RWPE1 (cell line): ENCODE data around the gene PELI2.

Experiments
- CTCF ChIA-PET: fragments of 350-600 bp; sonication (Branson Sonifier 250); formaldehyde crosslinking; extraction: SDS; loops from one replicate; lab custom pipeline; 2021; lab: Yijun Ruan, JAX
- POLR2A ChIA-PET: fragments of 400-600 bp; formaldehyde crosslinking; extraction: SDS; loops from one replicate; lab custom pipeline; 2020; ENCODE audit warnings: antibody characterized with exemption; ENCODE audit not compliant: low non-redundant PET; lab: Yijun Ruan, JAX
- DNase-seq: peaks from one replicate; pipeline ENCODE4 v3.0.0; 2012; ENCODE audit warnings: low spot score
- H3K27ac ChIP-seq: fragments of 450-650 bp; 2 replicates; pipeline ENCODE4 v1.5.1; 2017
- TF ChIP-seq, protein P1 (sequence below): fragments of 450-650 bp; conservative IDR thresholded peaks from 2 replicates; pipeline ENCODE4 v1.5.1; 2017; ENCODE audit warnings: low read depth, mild to moderate bottlenecking

Gene PELI2

DNA sequence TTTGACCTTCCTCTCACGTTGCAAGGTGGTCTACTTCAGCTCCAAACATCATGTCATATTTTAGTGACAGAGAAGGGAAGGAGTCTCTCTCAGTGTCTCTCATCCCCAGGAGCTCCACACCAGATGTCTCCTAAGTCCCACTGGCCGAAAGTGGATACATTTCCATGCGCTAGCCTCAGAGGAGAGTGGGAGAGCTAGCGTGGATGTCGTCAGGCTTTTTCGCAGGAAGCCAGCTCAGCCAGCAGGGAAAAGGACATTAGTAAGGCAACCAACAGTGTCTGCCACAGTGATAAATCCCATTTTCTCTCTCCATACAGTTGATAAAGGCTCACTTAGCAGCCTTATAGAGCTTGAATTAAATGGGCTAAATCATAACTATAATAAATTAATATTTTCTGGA, 155.7 kb downstream of the PELI2 start:
- TF ChIP-seq, protein P1, sequence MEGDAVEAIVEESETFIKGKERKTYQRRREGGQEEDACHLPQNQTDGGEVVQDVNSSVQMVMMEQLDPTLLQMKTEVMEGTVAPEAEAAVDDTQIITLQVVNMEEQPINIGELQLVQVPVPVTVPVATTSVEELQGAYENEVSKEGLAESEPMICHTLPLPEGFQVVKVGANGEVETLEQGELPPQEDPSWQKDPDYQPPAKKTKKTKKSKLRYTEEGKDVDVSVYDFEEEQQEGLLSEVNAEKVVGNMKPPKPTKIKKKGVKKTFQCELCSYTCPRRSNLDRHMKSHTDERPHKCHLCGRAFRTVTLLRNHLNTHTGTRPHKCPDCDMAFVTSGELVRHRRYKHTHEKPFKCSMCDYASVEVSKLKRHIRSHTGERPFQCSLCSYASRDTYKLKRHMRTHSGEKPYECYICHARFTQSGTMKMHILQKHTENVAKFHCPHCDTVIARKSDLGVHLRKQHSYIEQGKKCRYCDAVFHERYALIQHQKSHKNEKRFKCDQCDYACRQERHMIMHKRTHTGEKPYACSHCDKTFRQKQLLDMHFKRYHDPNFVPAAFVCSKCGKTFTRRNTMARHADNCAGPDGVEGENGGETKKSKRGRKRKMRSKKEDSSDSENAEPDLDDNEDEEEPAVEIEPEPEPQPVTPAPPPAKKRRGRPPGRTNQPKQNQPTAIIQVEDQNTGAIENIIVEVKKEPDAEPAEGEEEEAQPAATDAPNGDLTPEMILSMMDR, result no peak
- no peak overlapping the region for H3K27ac ChIP-seq
- no peak for DNase-seq
- CTCF ChIA-PET, result interaction anchor here (0.7 to 1.3 kb wide), 2 partner anchors 12 to 67 kb away, joined by 3 to 4 read pairs; no protein-coding TSS in a partner anchor
- POLR2A ChIA-PET, result no interaction called here

DNA sequence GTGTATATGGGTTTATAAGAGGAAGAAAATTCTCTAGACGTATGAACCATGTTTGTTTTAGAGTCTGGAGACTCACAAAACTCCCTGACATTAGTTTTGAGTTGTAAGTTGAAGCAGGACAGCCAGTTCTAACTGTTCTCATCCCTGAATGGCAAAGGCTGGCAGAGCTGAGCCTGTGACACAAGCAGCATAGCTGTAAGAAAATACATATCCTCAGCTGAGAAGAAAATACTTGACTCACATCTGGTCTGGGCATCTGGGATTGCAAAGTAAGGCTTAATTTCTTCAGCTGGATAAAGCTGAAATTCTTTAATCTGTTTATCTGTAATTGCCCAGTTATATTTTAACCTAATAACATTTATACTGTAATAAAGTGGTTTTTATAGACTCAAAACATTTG, 156.3 kb downstream of the PELI2 start:
- no peak overlapping the region for H3K27ac ChIP-seq
- POLR2A ChIA-PET, result no interaction called here
- DNase-seq, result no peak
- TF ChIP-seq, protein P1, result no peak
- CTCF ChIA-PET, result interaction anchor here (1.3 kb wide), 1 partner anchor 12 kb away, joined by 4 read pairs; no protein-coding TSS in a partner anchor

DNA sequence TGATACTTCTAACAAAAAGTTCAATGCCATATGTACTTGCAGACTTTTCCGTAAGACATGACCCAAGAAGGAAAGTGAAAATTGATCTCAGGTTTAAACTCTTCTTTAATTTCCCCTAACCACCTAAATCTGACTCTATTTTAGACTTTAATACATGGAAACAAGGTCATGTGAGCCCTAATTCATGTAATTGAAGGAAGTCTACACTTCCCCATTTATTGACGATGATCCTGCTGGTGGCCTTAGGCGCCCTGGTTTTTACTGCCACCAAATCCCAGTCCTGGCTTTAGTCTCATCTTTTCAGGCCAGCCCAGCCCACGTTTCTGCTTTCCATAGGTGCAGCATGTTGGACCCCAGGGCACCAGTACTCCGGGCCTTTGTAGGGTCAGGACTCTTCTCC, 157.9 kb downstream of the PELI2 start:
- H3K27ac ChIP-seq, result no peak overlapping the region
- ChIA-PET POLR2A (no interaction called here), CTCF (no interaction called here)
- DNase-seq, result no peak
- TF ChIP-seq, protein P1, result no peak

DNA sequence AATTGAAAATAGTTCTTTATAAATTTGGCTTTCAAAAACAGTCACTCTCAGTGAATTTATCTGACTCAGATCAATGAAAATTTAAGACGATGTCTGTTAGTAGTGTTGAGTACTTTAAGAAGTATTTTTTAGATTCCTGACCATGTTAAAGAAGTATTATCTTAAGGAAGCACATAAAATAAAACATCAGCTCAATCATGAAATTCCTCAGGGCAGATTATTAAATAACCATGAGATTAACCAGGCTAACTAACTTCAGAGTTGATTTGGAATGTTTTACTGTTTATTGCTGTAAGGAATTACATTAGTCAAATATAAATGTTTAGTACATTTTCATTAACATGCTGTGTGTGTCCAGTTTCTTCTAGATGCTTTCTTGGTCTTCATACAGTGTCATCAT, 160.2 kb downstream of the PELI2 start:
- ChIA-PET CTCF (no interaction called here), POLR2A (no interaction called here)
- no peak overlapping the region for H3K27ac ChIP-seq
- TF ChIP-seq, protein P1, result no peak
- no peak for DNase-seq

DNA sequence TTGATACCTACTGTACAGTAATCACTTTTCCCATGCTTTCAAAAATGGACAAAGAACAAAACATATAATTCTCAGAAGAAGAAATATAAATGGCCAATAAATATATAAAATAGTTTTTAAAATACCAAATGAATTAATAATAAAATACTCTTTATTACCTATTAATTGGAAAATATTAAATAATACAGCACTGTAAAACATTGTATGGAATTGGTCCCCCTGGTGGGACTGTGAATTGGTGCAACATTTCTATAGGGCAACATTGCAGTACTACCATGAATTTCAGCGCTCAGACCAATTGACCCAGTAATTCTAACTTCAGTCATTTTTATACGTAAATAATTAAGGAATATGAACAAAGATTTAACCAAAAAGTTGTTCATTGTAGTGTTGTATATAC, 162.6 kb downstream of the PELI2 start:
- no peak for DNase-seq
- H3K27ac ChIP-seq, result no peak overlapping the region
- TF ChIP-seq, protein P1, result no peak
- CTCF ChIA-PET, result no interaction called here
- POLR2A ChIA-PET, result no interaction called here

DNA sequence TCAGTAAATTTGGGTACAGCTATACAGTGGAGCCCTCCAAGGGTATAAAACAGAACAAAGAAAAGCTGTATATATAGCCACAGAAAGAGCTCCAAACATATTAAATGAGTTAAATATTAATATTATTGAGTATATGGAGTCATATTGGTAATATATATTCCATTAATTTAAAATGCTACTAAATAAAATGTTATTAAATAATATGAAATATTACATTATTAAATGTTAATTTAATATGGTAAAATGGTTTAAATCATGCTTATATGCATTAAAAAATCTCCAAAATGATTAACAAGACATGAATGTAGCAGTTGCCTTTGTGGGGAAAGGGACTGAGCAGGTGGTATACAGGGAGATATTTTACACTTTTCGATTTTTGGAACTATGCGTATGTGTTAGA, 164.0 kb downstream of the PELI2 start:
- ChIA-PET POLR2A (interaction anchor here (0.6 kb wide), 1 partner anchor 480 kb away, joined by 3 read pairs; no protein-coding TSS in a partner anchor), CTCF (interaction anchor here (0.8 kb wide), 1 partner anchor 57 kb away, joined by 3 read pairs; no protein-coding TSS in a partner anchor)
- TF ChIP-seq, protein P1, result no peak
- DNase-seq, result no peak
- no peak overlapping the region for H3K27ac ChIP-seq
